SK-N-SH (cell line): Measurements from ENCODE around the gene SLC16A12. TPM values are rescaled to one million over a fixed set of nuclear protein-coding genes. Genes with fewer than 3 reads are reported as not detected.

ENCODE experiments used
- CTCF ChIP-seq: fragments of 200-600 bp; sonication (generic); IDR thresholded peaks from 2 replicates; pipeline ENCODE4 v1.6.1; 2017; ENCODE audit warnings: antibody characterized with exemption, mild to moderate bottlenecking, moderate library complexity
- EP300 ChIP-seq, 2 experiments: IDR thresholded peaks; 2 replicates each; pipeline versions ENCODE4 v1.4.0 to v1.6.1; 2012; ENCODE audit warnings: borderline replicate concordance in 1 of 2, low read depth in 1 of 2, low read length in 1 of 2
- EZH2phosphoT487 ChIP-seq: fragments of 200-600 bp; sonication (generic); IDR thresholded peaks from 2 replicates; pipeline ENCODE4 v1.6.1; 2017; ENCODE audit warnings: low read depth, mixed run types, mild to moderate bottlenecking, antibody characterized with exemption, moderate library complexity, borderline replicate concordance
- FOXJ3 ChIP-seq: sonication (generic); formaldehyde crosslinking; IDR thresholded peaks from 2 replicates; pipeline ENCODE4 v1.5.1; 2020; ENCODE audit warnings: mild to moderate bottlenecking, missing genetic modification reagents
- FOXM1 ChIP-seq: IDR thresholded peaks from 2 replicates; pipeline ENCODE4 v1.4.0; 2012; ENCODE audit warnings: low read depth, mild to moderate bottlenecking
- GABPA ChIP-seq: IDR thresholded peaks from 2 replicates; pipeline ENCODE4 v1.4.0; 2012; ENCODE audit warnings: low read depth, mild to moderate bottlenecking
- GATA2 ChIP-seq: sonication (generic); formaldehyde crosslinking; IDR thresholded peaks from 2 replicates; pipeline ENCODE4 v1.5.0; 2020; ENCODE audit warnings: mild to moderate bottlenecking, missing genetic modification reagents
- MAX ChIP-seq: IDR thresholded peaks from 2 replicates; pipeline ENCODE4 v1.4.0; 2012; ENCODE audit warnings: low read depth
- MEF2A ChIP-seq: IDR thresholded peaks from 2 replicates; pipeline ENCODE4 v1.4.0; 2012; ENCODE audit warnings: low read depth, borderline replicate concordance
- MXI1 ChIP-seq: IDR thresholded peaks from 2 replicates; pipeline ENCODE4 v1.6.1; 2012; ENCODE audit warnings: mild to moderate bottlenecking, low read depth, low read length, improper control_type of control experiment
- NFIC ChIP-seq: IDR thresholded peaks from 2 replicates; pipeline ENCODE4 v1.4.0; 2012; ENCODE audit warnings: borderline replicate concordance
- RCOR1 ChIP-seq: fragments of 150-350 bp; IDR thresholded peaks from 2 replicates; pipeline ENCODE4 v1.6.1; 2017; ENCODE audit warnings: antibody characterized with exemption, low read length
- SMC3 ChIP-seq: IDR thresholded peaks from 2 replicates; pipeline ENCODE4 v1.6.1; 2012; ENCODE audit warnings: low read depth, low read length, improper control_type of control experiment
- TCF12 ChIP-seq: IDR thresholded peaks from 2 replicates; pipeline ENCODE4 v1.4.0; 2012
- TEAD4 ChIP-seq: IDR thresholded peaks from 2 replicates; pipeline ENCODE4 v1.4.0; 2012; ENCODE audit warnings: mild to moderate bottlenecking, borderline replicate concordance; ENCODE audit not compliant: insufficient read depth
- USF1 ChIP-seq: IDR thresholded peaks from 2 replicates; pipeline ENCODE4 v1.4.0; 2012; ENCODE audit warnings: low read depth, borderline replicate concordance
- USF2 ChIP-seq: fragments of 150-350 bp; IDR thresholded peaks from 2 replicates; pipeline ENCODE4 v1.6.1; 2017; ENCODE audit warnings: antibody characterized with exemption, low read length, low read depth, borderline replicate concordance
- ZBTB33 ChIP-seq: IDR thresholded peaks from 2 replicates; pipeline ENCODE4 v1.4.0; 2012; ENCODE audit warnings: low read depth, borderline replicate concordance
- polyA plus RNA-seq, 3 experiments: library from polyadenylated mRNA; depleted of rRNA; stranded (reverse); fragments of >200 nt; gene quantifications; 2 replicates each; pipeline ENCODE4 v1.2.3, GENCODE V29; 2012

The SLC16A12 gene
- polyA plus RNA-seq, 1 of the 3 experiments (the other 2 are of a cell fraction): 0.13 TPM

GRCh38 chr10:89414146-89414878 is 121.1 kb downstream of the SLC16A12 start, which contains the start of gene IFIT5 (continued):
- TF ChIP-seq RCOR1: no peak
- no peak for TF ChIP-seq CTCF
- TF ChIP-seq TCF12: no peak
- no peak for TF ChIP-seq ZBTB33
- TF ChIP-seq USF2: no peak
- TF ChIP-seq USF1: no peak
- no peak for TF ChIP-seq EZH2phosphoT487
- TF ChIP-seq MEF2A: no peak
- TF ChIP-seq FOXM1: no peak
- TF ChIP-seq GABPA: no peak
- TF ChIP-seq MAX: 0 out of 2 replicates have a peak, but pooled peaks have one; percentile 11
- TF ChIP-seq FOXJ3 (CRISPR knock-in tag): no peak
- TF ChIP-seq NFIC: no peak
- TF ChIP-seq MXI1: peak; percentile 55
- TF ChIP-seq SMC3: 0 out of 2 replicates have a peak, but pooled peaks have one; percentile 9
- no peak for TF ChIP-seq GATA2 (CRISPR knock-in tag)
- TF ChIP-seq EP300 (IDR thresholded peaks at IDR 0.05; ENCODE audit: borderline replicate concordance in 1 of 2, low read depth in 1 of 2, low read length in 1 of 2): no peak
- TF ChIP-seq TEAD4: no peak
